GM18519 (cell line): Measurements from ENCODE around the gene WDR81.

Experiments
- ATAC-seq: cut with Tn5 transposase; IDR thresholded peaks from one replicate; pipeline ENCODE4 v1.9.1; 2021; ENCODE audit warnings: mild to moderate bottlenecking, moderate library complexity; ENCODE audit not compliant: unreplicated experiment, low FRiP score

The WDR81 gene

GRCh38 chr17:1774390-1775176 lies 50.1 kb downstream of the WDR81 start:
- no peak for ATAC-seq

- no peak for ATAC-seq
Measured at GRCh38 chr17:1776328-1776727, 51.8 kb downstream of the WDR81 start.

DNA sequence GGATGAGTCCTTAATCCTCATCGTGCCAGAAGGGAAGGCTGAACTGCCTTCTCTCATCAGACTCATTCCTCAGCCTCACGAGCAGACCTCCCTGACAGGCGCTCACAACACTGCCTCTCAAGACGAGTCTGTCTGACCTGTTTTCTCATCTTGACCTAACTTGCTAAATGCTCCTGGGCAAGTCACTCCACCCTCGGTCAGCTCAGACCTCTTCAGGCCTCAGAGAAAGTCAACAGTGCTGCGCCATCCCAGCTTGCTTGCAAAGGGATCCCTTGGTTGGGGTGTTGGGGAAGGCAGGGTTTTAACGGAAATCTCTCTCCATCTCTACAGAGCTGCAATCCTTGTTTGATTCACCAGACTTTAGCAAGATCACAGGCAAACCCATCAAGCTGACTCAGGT lies 52.4 kb downstream of the WDR81 start:
- no peak for ATAC-seq

DNA sequence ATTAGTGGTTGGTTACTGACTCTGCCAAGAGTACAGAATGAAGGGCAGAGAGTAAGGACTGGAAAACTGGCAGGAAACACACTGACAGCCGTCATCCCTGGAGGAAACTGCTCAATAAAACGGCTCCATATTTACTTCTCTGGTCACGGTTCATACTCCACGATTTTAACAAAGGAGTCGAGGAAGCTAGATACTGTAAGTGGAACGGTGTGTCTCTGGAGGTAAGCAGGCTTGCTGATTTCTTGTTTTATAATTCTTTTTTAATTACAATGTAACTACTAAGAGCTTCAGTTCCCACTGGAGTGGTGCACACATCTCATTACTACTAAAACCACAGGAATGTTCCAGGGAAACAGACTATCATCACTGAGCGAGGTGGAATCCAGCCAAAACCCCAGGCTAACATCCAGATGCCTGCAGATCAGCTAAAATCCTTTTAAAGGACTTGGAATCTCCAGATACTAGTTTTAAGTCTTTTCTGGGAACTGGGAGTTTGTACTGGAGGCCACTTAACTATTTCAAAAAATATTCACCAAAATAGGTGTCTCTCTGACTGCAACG lies 55.1 kb downstream of the WDR81 start:
- ATAC-seq = no peak

GRCh38 chr17:1782171-1782567 lies 57.7 kb downstream of the WDR81 start:
- no peak for ATAC-seq

GRCh38 chr17:1783271-1783670 lies 58.8 kb downstream of the WDR81 start:
- no peak for ATAC-seq

DNA sequence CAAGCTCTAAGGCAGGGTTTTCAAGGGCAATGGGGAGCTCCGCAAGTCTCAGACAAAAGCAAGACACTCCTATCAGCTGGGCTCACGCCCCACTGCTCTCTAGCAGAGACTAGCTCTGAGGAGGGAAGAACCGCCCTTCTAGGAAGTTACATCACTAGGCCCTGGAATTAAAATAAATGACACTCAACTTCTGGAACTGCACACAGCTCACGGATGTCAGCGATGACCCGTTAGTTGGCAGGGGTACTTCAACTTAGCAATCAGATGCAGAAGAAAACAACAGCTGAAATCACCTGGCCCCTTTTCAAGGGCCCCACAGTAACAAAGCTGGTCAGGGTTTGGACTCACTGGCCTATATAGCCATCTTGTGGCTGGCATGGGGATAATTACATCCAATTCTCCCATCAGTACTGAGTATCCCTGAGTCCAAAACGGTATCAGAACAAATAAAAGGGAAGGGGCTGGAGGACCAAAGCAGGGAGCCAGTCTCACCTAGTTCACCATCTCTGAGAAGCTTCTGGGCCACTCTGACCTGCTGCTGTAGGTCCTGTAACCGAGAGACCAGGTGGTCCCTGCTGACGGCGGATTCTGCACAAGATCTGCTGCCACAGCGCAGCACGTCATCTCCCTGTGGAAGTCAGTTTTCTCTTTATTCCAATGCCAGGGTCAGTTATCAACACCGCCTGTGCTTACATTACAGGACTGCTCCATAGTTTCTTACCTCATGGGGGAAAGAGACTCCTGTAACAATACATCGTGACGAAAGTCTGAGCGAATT lies 59.5 kb downstream of the WDR81 start:
- no peak for ATAC-seq

DNA sequence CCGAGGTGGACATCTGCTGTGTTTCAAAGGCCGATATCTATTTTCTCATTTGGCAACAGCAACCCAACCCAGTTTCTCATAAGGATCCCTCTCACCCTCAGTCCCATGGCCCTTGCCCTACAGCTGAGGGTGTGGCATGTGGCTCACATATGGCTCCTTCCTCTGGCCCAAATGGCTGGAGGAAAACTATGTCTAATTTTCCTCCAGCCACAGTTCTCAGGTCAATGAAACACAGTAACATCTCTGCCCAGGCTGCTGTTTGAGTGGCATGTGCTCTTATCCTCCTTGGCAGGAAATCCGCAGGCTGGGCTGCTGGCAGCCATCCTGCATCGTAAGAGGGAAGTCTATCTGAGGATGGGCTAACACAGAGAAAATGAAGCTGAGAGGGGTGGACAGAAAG lies 61.4 kb downstream of the WDR81 start:
- ATAC-seq = no peak

- ATAC-seq = no peak
Measured at GRCh38 chr17:1786708-1787107, 62.2 kb downstream of the WDR81 start.

DNA sequence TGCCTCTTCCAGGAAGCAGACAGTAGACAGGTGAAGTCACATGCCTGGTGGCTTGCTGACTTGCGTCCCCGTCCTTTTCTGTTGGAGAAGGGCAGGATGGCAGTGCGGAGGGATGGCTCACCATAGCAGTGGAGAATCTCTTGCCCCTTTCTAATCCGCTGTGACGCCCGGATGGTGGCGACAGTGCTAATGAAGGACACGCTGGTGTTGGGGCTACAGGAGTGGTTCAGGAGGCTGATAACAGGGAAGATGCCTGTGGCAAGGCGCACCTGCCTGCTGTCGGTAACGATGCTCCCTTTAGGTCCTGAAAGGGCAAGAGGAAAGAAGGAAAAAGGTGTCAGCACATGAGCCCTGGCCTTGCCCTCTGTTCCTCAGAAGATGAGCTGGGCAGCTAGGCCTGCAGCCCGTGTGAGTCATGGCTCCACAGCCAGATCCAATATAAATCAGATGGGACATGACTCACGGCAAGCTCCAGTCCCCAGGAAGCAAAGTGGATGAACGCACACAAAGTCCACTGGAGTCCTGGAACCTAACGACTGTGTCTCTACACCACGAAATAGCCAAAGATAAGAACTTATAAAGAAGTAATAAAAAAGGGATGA lies 62.9 kb downstream of the WDR81 start:
- ATAC-seq = no peak
